Measurements from ENCODE around the gene SIGLEC1. TPM values are rescaled to one million over a fixed set of nuclear protein-coding genes. Genes with fewer than 3 reads are reported as not detected.

SIGLEC1 gene
- total RNA-seq, 1 experiment from 2014 or later = not detected

GRCh38 chr20:3710011-3710466 lies 2.4 kb downstream of the SIGLEC1 start:
- no peaks in the 10 kb centered on the region for H3K36me3 Mint-ChIP-seq (ENCODE audit: insufficient read depth, unreplicated experiment)
- no peaks in the 10 kb centered on the region for H3K4me1 Mint-ChIP-seq (ENCODE audit: low read depth, unreplicated experiment)
- peaks cover 5% of the 10 kb centered on the region for H3K27me3 Mint-ChIP-seq (ENCODE audit: insufficient read depth, unreplicated experiment)
- H3K4me3 Mint-ChIP-seq (ENCODE audit: unreplicated experiment) = no peak overlapping the region
- ChIA-PET CTCF (interaction anchor here (0.5 to 2.6 kb wide), 15 partner anchors 9 to 147 kb away, joined by 3 to 61 read pairs (median 6); partner anchors contain the start of genes ADAM33, ADISSP, HSPA12B and SPEF1), POLR2A (no interaction called here)
- DNase-seq = no peak
- intact Hi-C loops (cut with micrococcal nuclease; ENCODE audit: unreplicated experiment) = no loop called here
- no peak for TF ChIP-seq CTCF (IDR thresholded peaks at IDR 0.05; ENCODE audit: insufficient read depth in 1 of 2, low read depth in 1 of 2, low read length in 1 of 2, severe bottlenecking in 1 of 2, unreplicated experiment in 1 of 2)
- Histone ChIP-seq H3K4me1 (no peaks in the 10 kb centered on the region), H3K4me3 (ENCODE audit: low read depth, low read length) (no peak overlapping the region), H3K27me3 (replicated peaks; ENCODE audit: control insufficient read depth, insufficient read depth, low read length) (no peaks in the 10 kb centered on the region), H3K9me3 (no peaks in the 10 kb centered on the region), H3K36me3 (ENCODE audit: control insufficient read depth, insufficient read depth, low read length) (no peaks in the 10 kb centered on the region)
- no TSS peak for BruUV-seq (replicated peaks)
- H3K9me3 Mint-ChIP-seq (ENCODE audit: unreplicated experiment) = no peaks in the 10 kb centered on the region
- H3K27ac Mint-ChIP-seq (ENCODE audit: unreplicated experiment) = no peak overlapping the region

GRCh38 chr20:3707508-3707899 lies 4.9 kb downstream of the SIGLEC1 start:
- Histone ChIP-seq H3K36me3 (ENCODE audit: control insufficient read depth, insufficient read depth, low read length) (no peaks in the 10 kb centered on the region), H3K4me3 (ENCODE audit: low read depth, low read length) (no peak overlapping the region), H3K9me3 (no peaks in the 10 kb centered on the region), H3K4me1 (no peaks in the 10 kb centered on the region), H3K27me3 (replicated peaks; ENCODE audit: control insufficient read depth, insufficient read depth, low read length) (no peaks in the 10 kb centered on the region)
- H3K27me3 Mint-ChIP-seq (ENCODE audit: insufficient read depth, unreplicated experiment) = peaks cover 9% of the 10 kb centered on the region
- BruUV-seq (replicated peaks) = no TSS peak
- no peak for DNase-seq
- intact Hi-C loops (cut with micrococcal nuclease; ENCODE audit: unreplicated experiment) = no loop called here
- H3K4me3 Mint-ChIP-seq (ENCODE audit: unreplicated experiment) = no peak overlapping the region
- no peaks in the 10 kb centered on the region for H3K4me1 Mint-ChIP-seq (ENCODE audit: low read depth, unreplicated experiment)
- POLR2A ChIA-PET = no interaction called here
- TF ChIP-seq CTCF (IDR thresholded peaks at IDR 0.05; ENCODE audit: insufficient read depth in 1 of 2, low read depth in 1 of 2, low read length in 1 of 2, severe bottlenecking in 1 of 2, unreplicated experiment in 1 of 2) = no peak
- CTCF ChIA-PET = interaction anchor here (1.1 kb wide), 1 partner anchor 10 kb away, joined by 4 read pairs; no protein-coding TSS in a partner anchor
- H3K36me3 Mint-ChIP-seq (ENCODE audit: insufficient read depth, unreplicated experiment) = no peaks in the 10 kb centered on the region
- no peak overlapping the region for H3K27ac Mint-ChIP-seq (ENCODE audit: unreplicated experiment)
- no peaks in the 10 kb centered on the region for H3K9me3 Mint-ChIP-seq (ENCODE audit: unreplicated experiment)

- H3K4me1 Mint-ChIP-seq (ENCODE audit: low read depth, unreplicated experiment) = no peaks in the 10 kb centered on the region
- no peaks in the 10 kb centered on the region for H3K9me3 Mint-ChIP-seq (ENCODE audit: unreplicated experiment)
- Histone ChIP-seq H3K9me3 (no peaks in the 10 kb centered on the region), H3K4me1 (no peaks in the 10 kb centered on the region), H3K4me3 (ENCODE audit: low read depth, low read length) (no peak overlapping the region), H3K36me3 (ENCODE audit: control insufficient read depth, insufficient read depth, low read length) (no peaks in the 10 kb centered on the region), H3K27me3 (replicated peaks; ENCODE audit: control insufficient read depth, insufficient read depth, low read length) (no peaks in the 10 kb centered on the region)
- intact Hi-C loops (cut with micrococcal nuclease; ENCODE audit: unreplicated experiment) = no loop called here
- H3K36me3 Mint-ChIP-seq (ENCODE audit: insufficient read depth, unreplicated experiment) = no peaks in the 10 kb centered on the region
- no peak overlapping the region for H3K4me3 Mint-ChIP-seq (ENCODE audit: unreplicated experiment)
- ChIA-PET CTCF (interaction anchor here (1.1 kb wide), 1 partner anchor 9 kb away, joined by 4 read pairs; no protein-coding TSS in a partner anchor), POLR2A (no interaction called here)
- H3K27ac Mint-ChIP-seq (ENCODE audit: unreplicated experiment) = no peak overlapping the region
- peaks cover 9% of the 10 kb centered on the region for H3K27me3 Mint-ChIP-seq (ENCODE audit: insufficient read depth, unreplicated experiment)
- no peak for TF ChIP-seq CTCF (IDR thresholded peaks at IDR 0.05; ENCODE audit: insufficient read depth in 1 of 2, low read depth in 1 of 2, low read length in 1 of 2, severe bottlenecking in 1 of 2, unreplicated experiment in 1 of 2)
- BruUV-seq (replicated peaks) = no TSS peak
- no peak for DNase-seq
These were observed 5.5 kb downstream of the SIGLEC1 start for GRCh38 chr20:3706774-3707507.

Measured in Caco-2 (cell line).